VCaP (cell line): Measurements from ENCODE around the gene SCN8A.
A peak's percentile ranks its signal among the peaks of the same experiment; 100 is the strongest.

Experiments
- H3K27ac ChIP-seq: fragments of 450-650 bp; 2 replicates; pipeline ENCODE4 v1.5.1; 2017
- CTCF ChIP-seq: fragments of 450-650 bp; conservative IDR thresholded peaks from 2 replicates; pipeline ENCODE4 v1.5.1; 2017; ENCODE audit warnings: mild to moderate bottlenecking, moderate library complexity

SCN8A gene

DNA sequence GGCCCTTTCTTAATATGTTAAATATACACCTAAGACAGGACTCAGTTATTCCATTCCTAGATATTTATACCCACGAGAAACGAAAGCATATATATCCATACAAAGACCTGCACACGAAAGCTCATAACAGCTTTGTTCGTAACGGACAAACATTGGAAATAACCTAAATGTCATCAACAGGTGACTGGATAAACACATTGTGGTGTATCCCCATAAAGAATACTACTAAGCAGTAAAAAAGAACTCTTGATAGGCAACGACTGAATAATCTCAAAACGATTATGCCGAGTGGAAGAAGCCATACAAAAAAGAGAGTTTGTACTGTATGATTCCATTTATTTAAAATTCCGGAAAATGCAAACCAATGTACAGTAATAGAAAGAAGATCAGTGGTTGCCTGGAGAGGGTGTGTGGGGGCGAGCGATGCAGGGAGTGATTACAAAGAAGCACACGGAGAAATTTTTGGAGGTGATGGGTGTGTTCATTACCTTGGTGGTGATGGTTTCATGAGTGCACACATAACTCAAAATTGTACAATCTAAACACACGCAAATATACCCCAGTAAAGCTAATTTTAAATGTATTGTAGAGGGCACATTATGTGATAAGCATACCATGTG is 1.4 kb upstream of the SCN8A start:
- H3K27ac ChIP-seq, result peak overlapping the region; percentile 88
- no peak for TF ChIP-seq CTCF

DNA sequence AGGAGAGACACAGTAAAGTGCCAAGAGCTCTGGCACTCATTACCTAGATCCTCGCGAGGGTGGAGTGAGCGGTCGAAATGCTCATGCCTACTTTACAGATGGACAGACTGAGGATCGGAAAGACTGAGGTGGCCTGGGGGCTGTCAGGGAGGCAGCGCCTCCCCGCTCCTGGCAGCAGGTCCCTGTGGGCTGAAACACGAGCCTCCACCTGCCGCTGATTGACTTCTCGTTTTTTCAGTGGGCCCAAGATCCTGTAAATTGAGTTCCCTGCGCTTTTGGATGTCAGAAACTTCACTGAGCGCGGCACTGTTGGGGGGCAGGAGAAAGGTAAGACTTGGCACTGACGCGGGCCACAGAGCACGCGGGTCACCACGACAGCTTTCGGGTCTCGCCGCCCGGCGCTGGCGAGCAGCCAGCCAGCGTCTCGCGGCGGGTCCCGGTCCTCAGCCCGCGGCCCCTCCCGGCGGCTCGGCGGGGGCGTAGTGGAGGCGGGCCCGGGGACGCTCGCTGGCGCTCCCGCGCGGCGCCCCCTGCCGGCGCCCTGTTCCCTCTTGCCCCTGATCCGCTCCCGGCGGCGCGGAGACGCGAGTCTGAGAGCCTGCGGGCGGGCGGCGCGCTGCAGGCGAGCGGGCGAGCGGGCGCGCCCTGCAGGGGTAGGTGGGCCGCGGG is 552 bp upstream of the SCN8A start:
- peak overlapping the region; percentile 88 for H3K27ac ChIP-seq
- peak; percentile 96 for TF ChIP-seq CTCF

DNA sequence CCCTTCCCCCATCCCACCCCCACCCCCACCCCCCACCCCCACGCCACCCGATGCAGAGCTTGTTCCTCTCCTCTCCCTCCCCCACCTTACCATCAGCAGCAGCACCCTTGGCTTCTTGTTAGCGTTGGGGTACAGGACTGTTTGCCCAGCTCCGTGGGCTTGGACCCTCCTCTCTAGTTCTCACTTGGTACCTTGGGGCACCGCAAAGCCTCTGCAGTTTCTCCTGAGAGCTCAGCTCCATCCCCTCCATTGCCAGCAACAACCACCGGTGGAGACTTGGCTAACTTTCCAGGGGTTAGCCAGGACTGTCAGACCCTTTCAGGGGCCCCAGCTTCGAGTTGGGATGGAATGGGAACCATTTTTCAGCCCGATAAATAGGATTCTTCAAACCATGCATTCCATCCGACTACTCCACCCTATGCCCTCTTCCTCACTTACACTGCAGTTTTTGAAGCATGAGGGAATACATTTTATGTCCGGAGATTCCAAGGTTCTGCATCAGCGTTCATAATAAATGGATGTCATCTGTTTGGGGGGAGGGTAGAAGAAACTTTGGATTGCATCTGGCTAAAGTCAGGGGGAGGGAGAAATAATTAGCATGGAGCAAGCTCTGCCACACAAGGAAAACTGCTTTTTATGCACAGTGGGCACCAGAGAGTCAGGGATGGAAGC is 1.1 kb downstream of the SCN8A start:
- peak overlapping the region; percentile 88 for H3K27ac ChIP-seq

GRCh38 chr12:51593021-51593420 is 2.0 kb downstream of the SCN8A start:
- peak overlapping the region; percentile 88 for H3K27ac ChIP-seq
- TF ChIP-seq CTCF, result no peak

More for the DNA sequence above, 1.1 kb downstream of the SCN8A start:
- no peak for TF ChIP-seq CTCF

DNA sequence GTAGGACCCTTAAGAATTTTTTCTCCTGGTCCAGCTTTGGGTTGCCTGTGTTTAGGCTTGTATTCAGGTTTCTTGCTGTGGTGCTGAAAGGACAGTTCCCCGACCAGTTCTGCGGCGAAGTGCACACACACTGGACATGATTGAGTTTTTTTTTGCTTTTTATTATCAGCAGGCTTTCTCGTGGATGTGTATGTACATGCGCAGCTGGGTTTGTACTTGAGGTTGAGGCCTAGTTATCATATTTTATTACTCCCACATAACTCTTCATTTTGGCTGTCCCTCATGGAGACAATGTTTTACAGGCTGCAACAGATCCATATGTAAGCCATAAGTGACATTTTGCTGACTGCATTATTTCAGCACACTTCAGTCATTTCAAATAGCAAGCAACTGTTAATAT is 2.5 kb downstream of the SCN8A start:
- TF ChIP-seq CTCF, result no peak
- peak overlapping the region; percentile 88 for H3K27ac ChIP-seq

GRCh38 chr12:51598156-51598555 is 7.1 kb downstream of the SCN8A start:
- no peak overlapping the region for H3K27ac ChIP-seq
- no peak for TF ChIP-seq CTCF

DNA sequence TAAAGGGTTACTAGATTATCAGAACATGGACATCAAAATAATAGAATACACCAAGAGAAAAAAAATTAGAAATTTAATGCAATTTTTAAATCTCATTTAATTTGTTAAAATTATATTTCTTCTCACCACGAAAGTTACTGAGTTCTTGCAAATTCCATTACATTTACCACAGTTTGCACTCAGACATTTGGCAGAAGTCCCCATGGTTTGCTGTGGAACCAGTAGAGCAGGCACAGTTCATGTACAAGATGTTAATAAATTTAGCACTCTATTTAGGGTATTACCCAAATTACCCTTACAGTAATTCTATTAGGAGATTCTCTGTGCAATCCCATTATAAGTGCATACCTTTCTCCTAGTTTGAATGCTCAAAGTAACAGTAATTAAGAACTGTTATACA is 9.7 kb downstream of the SCN8A start:
- no peak for TF ChIP-seq CTCF
- peak overlapping the region; percentile 14; the same call in 1 of the 2 replicates for H3K27ac ChIP-seq
